CD14-positive monocyte (primary cell): ENCODE measurements around the gene TSPAN3. TPM values are rescaled to one million over a fixed set of nuclear protein-coding genes. Genes with fewer than 3 reads are reported as not detected.
A peak's percentile ranks its signal among the peaks of the same experiment; 100 is the strongest.

Source experiments
- DNase-seq, 3 donors: peaks; one replicate each; pipeline ENCODE4 v3.0.0-alpha.2; 2011 to 2022
- H2AFZ ChIP-seq: 2 replicates; pipeline ENCODE4 v1.6.0; 2012; ENCODE audit warnings: mild to moderate bottlenecking, low read depth, low read length, inconsistent platforms; ENCODE audit not compliant: insufficient read depth, poor library complexity, severe bottlenecking
- H3K27ac ChIP-seq, 2 donors: 1 replicate in 1 of 2; 2 replicates in 1 of 2; pipeline ENCODE4 v1.5.1; 2012 to 2013; ENCODE audit warnings: low read length in 2 of 2, control low read depth in 1 of 2, inconsistent platforms in 1 of 2, low read depth in 1 of 2, mild to moderate bottlenecking in 1 of 2
- H3K27me3 ChIP-seq, 2 donors: one replicate each; pipeline versions ENCODE4 v1.6.0 to v1.6.1; 2011 to 2013; ENCODE audit warnings: low read length in 2 of 2; ENCODE audit not compliant: control insufficient read depth in 2 of 2, insufficient read depth in 2 of 2
- H3K36me3 ChIP-seq, 2 donors: replicated peaks in 1 of 2; 1 replicate in 1 of 2; 2 replicates in 1 of 2; pipeline versions ENCODE4 v1.5.1 to v1.6.1; 2012 to 2013; ENCODE audit warnings: low read length in 2 of 2, control low read depth in 1 of 2, inconsistent platforms in 1 of 2, mild to moderate bottlenecking in 1 of 2; ENCODE audit not compliant: insufficient read depth in 2 of 2, control insufficient read depth in 1 of 2
- H3K4me1 ChIP-seq, 2 donors: 1 replicate in 1 of 2; 2 replicates in 1 of 2; pipeline versions ENCODE4 v1.5.1 to v1.6.1; 2012 to 2013; ENCODE audit warnings: low read length in 2 of 2, control low read depth in 1 of 2, inconsistent platforms in 1 of 2, mild to moderate bottlenecking in 1 of 2, moderate library complexity in 1 of 2; ENCODE audit not compliant: insufficient read depth in 2 of 2, control insufficient read depth in 1 of 2
- H3K4me2 ChIP-seq: replicated peaks from 2 replicates; pipeline ENCODE3; 2012; ENCODE audit warnings: low read length, moderate library complexity, mild to moderate bottlenecking; ENCODE audit not compliant: poor library complexity, severe bottlenecking; ENCODE audit errors: extremely low read depth
- H3K4me3 ChIP-seq, 3 experiments: fragments of 200-600 bp in 1 of 3; sonication (generic) in 1 of 3; replicated peaks in 1 of 3; 1 replicate in 2 of 3; 2 replicates in 1 of 3; pipeline ENCODE4 v1.5.1; 2011 to 2013; ENCODE audit warnings: low read length in 3 of 3, mild to moderate bottlenecking in 3 of 3, control low read depth in 2 of 3, low read depth in 2 of 3, inconsistent platforms in 1 of 3, moderate library complexity in 1 of 3
- H3K79me2 ChIP-seq: 2 replicates; pipeline ENCODE4 v1.6.0; 2012; ENCODE audit warnings: mild to moderate bottlenecking, control low read depth, inconsistent platforms, low read length, moderate library complexity; ENCODE audit not compliant: insufficient read depth
- H3K9ac ChIP-seq: 2 replicates; pipeline ENCODE4 v1.6.0; 2017; ENCODE audit warnings: low read length, mild to moderate bottlenecking; ENCODE audit not compliant: insufficient read depth, poor library complexity, severe bottlenecking
- H3K9me3 ChIP-seq, 2 donors: replicated peaks in 1 of 2; 1 replicate in 1 of 2; 2 replicates in 1 of 2; pipeline versions ENCODE4 v1.5.1 to v1.6.1; 2012 to 2013; ENCODE audit warnings: low read length in 2 of 2, control low read depth in 1 of 2; ENCODE audit not compliant: control insufficient read depth in 1 of 2, insufficient read depth in 1 of 2
- H4K20me1 ChIP-seq: 2 replicates; pipeline ENCODE4 v1.6.0; 2012; ENCODE audit warnings: mild to moderate bottlenecking, low read length, control low read depth, moderate library complexity; ENCODE audit not compliant: insufficient read depth
- H3K27ac Mint-ChIP-seq, 7 donors: one replicate each; pipeline ENCODE4 v1.8.0; 2020; ENCODE audit warnings: mild to moderate bottlenecking in 7 of 7, mixed read lengths in 7 of 7, moderate library complexity in 6 of 7, inconsistent platforms in 2 of 7
- H3K27me3 Mint-ChIP-seq, 3 donors: one replicate each; pipeline ENCODE4 v1.8.0; 2021 to 2022; ENCODE audit warnings: low read depth in 3 of 3, mild to moderate bottlenecking in 3 of 3, mixed read lengths in 3 of 3, moderate library complexity in 3 of 3, inconsistent platforms in 1 of 3
- H3K36me3 Mint-ChIP-seq, 2 donors: one replicate each; pipeline ENCODE4 v1.8.0; 2020; ENCODE audit warnings: mixed read lengths in 2 of 2, inconsistent platforms in 1 of 2, mild to moderate bottlenecking in 1 of 2
- H3K4me1 Mint-ChIP-seq: one replicate; pipeline ENCODE4 v1.8.0; 2020; ENCODE audit warnings: mild to moderate bottlenecking, mixed read lengths
- H3K4me3 Mint-ChIP-seq, 2 donors: one replicate each; pipeline ENCODE4 v1.8.0; 2020; ENCODE audit warnings: mild to moderate bottlenecking in 2 of 2, mixed read lengths in 2 of 2, moderate library complexity in 1 of 2
- H3K9me3 Mint-ChIP-seq, 7 donors: one replicate each; pipeline ENCODE4 v1.8.0; 2020 to 2022; ENCODE audit warnings: mixed read lengths in 7 of 7, mild to moderate bottlenecking in 6 of 7, moderate library complexity in 6 of 7, inconsistent platforms in 2 of 7
- CTCF ChIP-seq: fragments of 200-600 bp; IDR thresholded peaks from one replicate; pipeline ENCODE4 v1.8.0; 2022; ENCODE audit warnings: antibody characterized with exemption, mild to moderate bottlenecking
- WGBS: methylation state at CpG from one replicate; pipeline ENCODE4 v1.1.5; 2013; ENCODE audit warnings: missing lambda C conversion rate; ENCODE audit not compliant: insufficient coverage; 5-methylcytosine and 5-hydroxymethylcytosine counted together
- intact Hi-C, 2 donors: fragments of 100-400 bp; cut with micrococcal nuclease; formaldehyde crosslinking; loops; one replicate each; pipeline versions ENCODE4 v1.15.0 to v1.15.1; 2023
- polyA plus RNA-seq, 3 donors: library from polyadenylated mRNA; depleted of rRNA in 1 of 3; unstranded in 2 of 3; stranded (reverse) in 1 of 3; fragments of 300-500 nt in 2 of 3; fragments of >200 nt in 1 of 3; fragmentation: Illumina TruSeq in 2 of 3; gene quantifications; 1 replicate in 2 of 3; 2 replicates in 1 of 3; pipeline ENCODE4 v1.2.3, GENCODE V29; 2012 to 2021

Gene TSPAN3
- polyA plus RNA-seq, 3 donors: 26.0 to 68.0 (median 53.2) TPM

- peak overlapping the region in 1 of 2 donors; percentile 60 for H3K27ac ChIP-seq
- peaks cover 24% of the 10 kb centered on the region for H3K79me2 ChIP-seq
- no peaks in the 10 kb centered on the region for H3K4me1 ChIP-seq
- no peaks in the 10 kb centered on the region for H3K4me1 Mint-ChIP-seq
- H3K27ac Mint-ChIP-seq: peak overlapping the region in 4 of 7 donors; percentile 45 to 77 (median 67)
- H3K4me2 ChIP-seq: no peak overlapping the region
- H3K9me3 Mint-ChIP-seq: peaks cover 0 to 30% (median 8%) of the 10 kb centered on the region in 7 donors
- H3K27me3 Mint-ChIP-seq: peaks cover 0 to 3% (median 1%) of the 10 kb centered on the region in 3 donors
- H3K27me3 ChIP-seq: no peaks in the 10 kb centered on the region
- H3K4me3 Mint-ChIP-seq: no peak overlapping the region
- peaks cover 9 to 24% of the 10 kb centered on the region in 2 donors for H3K9me3 ChIP-seq
- peaks cover 100% of the 10 kb centered on the region for H4K20me1 ChIP-seq
- no peak overlapping the region for H3K9ac ChIP-seq
- H3K36me3 Mint-ChIP-seq: peaks cover 71 to 95% of the 10 kb centered on the region in 2 donors
- TF ChIP-seq CTCF: no peak
- H3K4me3 ChIP-seq: no peak overlapping the region
- no peak overlapping the region for H2AFZ ChIP-seq
- peaks cover 99 to 100% of the 10 kb centered on the region in 2 donors for H3K36me3 ChIP-seq
- DNase-seq: no peak
- intact Hi-C loops: no loop called here
- whole genome bisulfite sequencing: 96% methylated on average over 14 of the region's 18 CpGs
Measured at GRCh38 chr15:77032647-77033416, 38.1 kb downstream of the TSPAN3 start.

- no peak overlapping the region for H3K4me3 Mint-ChIP-seq
Measured at GRCh38 chr15:77032052-77032646, 38.8 kb downstream of the TSPAN3 start.

More at GRCh38 chr15:77032052-77032646, 38.8 kb downstream of the TSPAN3 start:
- no peaks in the 10 kb centered on the region for H3K27me3 ChIP-seq
- peaks cover 100% of the 10 kb centered on the region for H4K20me1 ChIP-seq
- peaks cover 99 to 100% of the 10 kb centered on the region in 2 donors for H3K36me3 ChIP-seq
- intact Hi-C loops: no loop called here
- Mint-ChIP-seq H3K27ac (peak overlapping the region in 2 of 7 donors; percentile 70 to 72), H3K4me1 (no peaks in the 10 kb centered on the region), H3K9me3 (peaks cover 0 to 23% (median 7%) of the 10 kb centered on the region in 7 donors), H3K36me3 (peaks cover 71 to 95% of the 10 kb centered on the region in 2 donors), H3K27me3 (peaks cover 0 to 1% (median 1%) of the 10 kb centered on the region in 3 donors)
- H3K4me1 ChIP-seq: no peaks in the 10 kb centered on the region
- peaks cover 4 to 18% of the 10 kb centered on the region in 2 donors for H3K9me3 ChIP-seq
- H3K4me2 ChIP-seq: no peak overlapping the region
- no peak overlapping the region for H2AFZ ChIP-seq
- H3K9ac ChIP-seq: no peak overlapping the region
- DNase-seq: no peak
- peaks cover 30% of the 10 kb centered on the region for H3K79me2 ChIP-seq
- no peak overlapping the region for H3K4me3 ChIP-seq
- peak overlapping the region; percentile 3 to 62 for H3K27ac ChIP-seq
- WGBS: 95% methylated on average over 22 of the region's 22 CpGs
- TF ChIP-seq CTCF: no peak
